ENCODE data around the gene GRB2.

The GRB2 gene

DNA sequence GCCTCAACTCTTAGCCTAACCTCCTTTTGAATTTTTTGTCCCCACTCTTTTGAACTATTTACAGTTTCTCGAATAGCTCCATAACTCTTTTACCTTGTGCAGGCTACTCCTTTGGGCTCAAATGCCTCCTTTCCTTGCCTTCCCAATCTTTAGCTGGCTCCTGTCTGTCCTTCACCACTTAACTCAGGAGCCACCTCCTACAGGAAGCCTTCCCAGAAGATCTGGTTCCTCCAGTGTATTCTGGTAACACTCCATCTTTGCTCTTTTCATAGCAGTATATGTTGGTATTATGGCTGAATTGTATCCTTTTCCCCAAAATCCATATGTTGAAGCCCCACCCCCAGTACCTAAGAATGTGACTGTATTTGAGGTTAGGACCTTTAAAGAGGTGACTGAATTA is 9.0 kb upstream of the GRB2 start:
- no peak for DNase-seq (ENCODE audit: low read depth in 2 of 2)

DNA sequence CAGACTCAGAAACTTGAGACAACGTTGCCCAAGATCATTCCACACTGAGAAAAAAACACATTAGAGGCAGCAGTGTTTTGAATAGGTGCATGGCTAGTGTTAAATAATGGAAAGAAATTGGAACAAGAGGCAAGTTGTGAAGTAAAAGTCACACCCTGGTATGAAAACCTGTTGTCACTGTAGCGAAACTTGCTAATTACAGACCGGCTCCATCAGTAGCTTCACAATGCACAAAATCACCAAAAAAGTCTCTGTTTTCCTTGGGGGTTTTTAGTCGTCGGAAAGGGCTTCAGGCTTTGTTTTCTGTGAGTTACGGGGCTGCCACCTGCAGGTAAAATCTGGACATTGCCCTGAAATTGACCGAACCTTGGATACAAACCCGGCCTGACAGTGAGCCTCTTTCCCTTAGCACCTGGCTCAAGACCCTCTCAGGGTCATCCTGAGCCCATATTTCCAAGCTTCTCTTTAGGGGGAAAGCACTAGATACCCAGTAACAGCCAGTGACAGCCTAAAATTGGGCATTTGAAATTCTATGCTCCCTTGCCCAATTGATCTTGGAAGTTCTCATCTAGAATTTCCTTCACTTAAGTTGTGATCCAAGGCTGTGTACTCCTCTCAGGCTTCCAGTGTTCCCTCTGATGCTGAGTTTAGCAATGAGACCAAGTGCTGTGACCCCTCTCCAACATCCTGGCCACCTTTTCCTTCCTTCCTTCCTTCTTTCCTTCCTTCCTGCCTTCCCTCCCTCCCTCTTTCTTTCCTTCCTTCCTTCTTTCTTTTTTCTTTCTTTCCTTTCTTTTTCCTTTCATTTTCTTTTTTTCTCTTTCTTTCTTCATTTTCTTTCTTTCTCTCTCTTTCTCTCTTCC is 7.2 kb upstream of the GRB2 start:
- DNase-seq (ENCODE audit: low read depth in 2 of 2): peak; percentile 34 to 36

- DNase-seq (ENCODE audit: low read depth in 2 of 2): no peak
Measured at GRCh38 chr17:75411328-75412067, 6.0 kb upstream of the GRB2 start.

DNA sequence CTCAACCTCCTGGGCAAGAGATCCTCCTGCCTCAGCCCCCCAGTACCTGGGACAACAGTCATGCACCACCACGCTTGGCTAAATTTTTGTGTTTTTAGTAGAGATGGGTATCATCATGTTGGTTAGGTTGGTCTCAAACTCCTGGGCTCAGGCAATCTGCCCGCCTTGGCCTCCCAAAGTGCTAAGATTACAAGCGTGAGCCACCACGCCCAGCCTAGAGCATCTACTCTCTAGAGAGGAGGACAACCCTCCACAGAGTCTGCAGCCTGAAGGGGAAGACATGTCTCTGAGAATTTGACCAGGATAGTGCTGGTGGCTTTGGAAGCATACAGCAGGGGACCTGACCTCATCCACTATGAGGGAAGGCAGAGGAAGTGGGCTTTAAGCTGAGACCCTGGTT is 4.7 kb upstream of the GRB2 start:
- DNase-seq (ENCODE audit: low read depth in 2 of 2): no peak

- DNase-seq (ENCODE audit: low read depth in 2 of 2): no peak
Measured at GRCh38 chr17:75407655-75408352, 2.3 kb upstream of the GRB2 start.

- no peak for DNase-seq (ENCODE audit: low read depth in 2 of 2)
Measured at GRCh38 chr17:75406222-75406615, 741 bp upstream of the GRB2 start.

GRCh38 chr17:75404731-75405364 is 630 bp downstream of the GRB2 start:
- peak in 1 of 2 donors; percentile 17 for DNase-seq (ENCODE audit: low read depth in 2 of 2)

DNA sequence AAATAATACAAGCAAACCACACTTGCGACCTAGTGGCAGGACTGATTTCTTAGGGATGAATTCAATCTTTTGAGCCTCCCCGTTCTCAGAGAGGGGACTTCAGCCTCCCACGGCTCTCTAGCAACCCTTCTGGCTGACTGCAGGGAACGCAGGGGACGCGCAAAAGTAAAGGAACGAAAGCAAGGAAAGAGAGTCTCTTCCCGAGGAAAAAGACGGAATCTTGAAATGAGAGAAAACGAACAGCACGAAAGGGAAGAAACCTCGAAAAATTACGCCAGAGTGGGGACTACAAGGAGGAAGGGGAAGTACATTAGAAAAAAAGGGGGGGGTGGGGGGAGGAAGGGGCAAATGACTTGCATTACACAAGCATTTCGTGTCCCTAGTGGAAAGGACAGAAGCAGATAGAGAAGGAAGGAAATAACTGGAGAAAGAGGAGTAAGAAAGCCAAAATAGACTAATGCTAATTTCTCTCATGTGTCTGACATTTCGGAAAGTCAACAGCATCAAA is 1.2 kb downstream of the GRB2 start:
- peak in 1 of 2 donors; percentile 19 for DNase-seq (ENCODE audit: low read depth in 2 of 2)

DNA sequence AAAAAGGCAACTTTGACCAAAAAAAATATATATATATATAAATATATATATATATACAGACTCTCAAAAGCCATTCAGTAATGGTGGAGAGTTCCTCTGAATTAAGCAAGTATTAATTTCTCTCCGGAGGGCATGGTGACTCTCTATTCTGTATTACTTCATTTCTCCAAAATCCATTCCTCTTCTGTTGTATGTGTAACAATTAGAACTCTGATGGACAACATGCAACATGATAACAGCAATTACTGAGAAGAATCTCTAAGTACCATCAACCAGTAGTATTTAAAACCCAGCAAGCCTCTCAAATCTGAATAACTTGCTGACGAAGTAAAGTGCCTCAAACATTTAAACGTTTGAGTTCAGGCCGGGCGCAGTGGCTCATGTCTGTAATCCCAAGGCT is 2.3 kb downstream of the GRB2 start:
- no peak for DNase-seq (ENCODE audit: low read depth in 2 of 2)

DNA sequence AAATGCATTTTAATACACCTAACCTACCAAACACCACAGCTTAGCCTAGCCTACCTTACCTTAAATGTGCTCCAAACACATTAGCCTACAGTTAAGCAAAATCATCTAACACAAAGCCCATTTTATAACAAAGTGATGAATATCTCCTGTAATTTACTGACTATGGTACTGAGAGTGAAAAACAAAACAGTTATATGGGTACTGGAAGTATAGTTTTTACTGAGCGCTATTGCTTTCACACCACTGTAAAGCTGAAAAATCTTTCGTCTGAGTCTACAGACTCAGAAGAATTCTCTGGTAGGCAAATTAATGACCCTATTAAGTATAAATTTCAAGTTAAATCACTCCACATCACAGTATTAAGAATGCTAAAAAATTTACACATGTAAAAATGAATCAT is 3.5 kb downstream of the GRB2 start:
- DNase-seq (ENCODE audit: low read depth in 2 of 2): no peak

DNA sequence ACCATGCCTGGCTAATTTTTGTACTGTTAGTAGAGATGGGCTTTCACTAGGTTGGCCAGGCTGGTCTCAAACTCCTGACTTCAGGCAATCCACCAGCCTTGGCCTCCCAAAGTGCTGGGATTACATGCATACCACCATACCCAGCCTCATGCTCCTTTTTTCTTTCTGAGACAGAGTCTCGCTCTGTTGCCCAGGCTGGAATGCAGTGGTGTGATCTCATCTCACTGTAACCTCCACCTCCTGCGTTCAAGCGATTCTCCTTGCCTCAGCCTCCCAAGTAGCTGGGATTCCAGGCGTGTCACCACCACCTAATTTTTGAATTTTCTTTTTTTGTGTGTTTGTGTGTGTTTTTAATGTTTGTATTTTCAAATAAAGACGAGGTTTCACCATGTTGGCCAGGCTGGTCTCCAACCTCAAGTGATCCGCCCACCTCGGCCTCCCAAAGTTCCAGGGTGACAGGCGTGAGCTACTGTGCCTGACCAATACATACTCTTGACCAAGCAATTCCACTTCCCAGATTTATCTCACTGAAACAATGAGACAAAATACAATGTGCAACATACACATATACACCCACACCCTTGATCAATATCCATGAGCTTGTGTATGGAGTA is 5.0 kb downstream of the GRB2 start:
- DNase-seq (ENCODE audit: low read depth in 2 of 2): no peak

- no peak for DNase-seq (ENCODE audit: low read depth in 2 of 2)
Measured at GRCh38 chr17:75398279-75398678, 7.2 kb downstream of the GRB2 start.

DNA sequence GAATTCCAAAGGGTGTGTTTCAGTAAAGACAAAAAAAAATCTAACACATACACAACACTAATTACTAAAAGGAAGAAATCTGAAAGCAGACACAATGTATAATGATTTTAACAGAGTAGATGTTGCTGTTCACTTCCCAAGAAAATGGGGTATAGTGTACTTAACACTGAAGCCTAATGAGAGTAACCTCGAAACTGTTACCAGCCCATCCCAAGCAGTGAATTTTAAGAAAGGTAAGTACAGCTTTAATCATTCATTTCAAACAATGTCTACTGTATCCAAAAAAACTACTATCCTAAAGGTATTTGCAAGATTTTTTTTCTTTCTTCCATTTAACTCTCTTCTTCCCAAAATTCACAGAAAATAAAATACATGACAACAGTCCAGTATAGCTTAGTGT is 8.3 kb downstream of the GRB2 start:
- no peak for DNase-seq (ENCODE audit: low read depth in 2 of 2)

GRCh38 chr17:75396796-75397195 is 8.7 kb downstream of the GRB2 start:
- no peak for DNase-seq (ENCODE audit: low read depth in 2 of 2)

- DNase-seq (ENCODE audit: low read depth in 2 of 2): no peak
Measured at GRCh38 chr17:75396025-75396424, 9.5 kb downstream of the GRB2 start.

DNA sequence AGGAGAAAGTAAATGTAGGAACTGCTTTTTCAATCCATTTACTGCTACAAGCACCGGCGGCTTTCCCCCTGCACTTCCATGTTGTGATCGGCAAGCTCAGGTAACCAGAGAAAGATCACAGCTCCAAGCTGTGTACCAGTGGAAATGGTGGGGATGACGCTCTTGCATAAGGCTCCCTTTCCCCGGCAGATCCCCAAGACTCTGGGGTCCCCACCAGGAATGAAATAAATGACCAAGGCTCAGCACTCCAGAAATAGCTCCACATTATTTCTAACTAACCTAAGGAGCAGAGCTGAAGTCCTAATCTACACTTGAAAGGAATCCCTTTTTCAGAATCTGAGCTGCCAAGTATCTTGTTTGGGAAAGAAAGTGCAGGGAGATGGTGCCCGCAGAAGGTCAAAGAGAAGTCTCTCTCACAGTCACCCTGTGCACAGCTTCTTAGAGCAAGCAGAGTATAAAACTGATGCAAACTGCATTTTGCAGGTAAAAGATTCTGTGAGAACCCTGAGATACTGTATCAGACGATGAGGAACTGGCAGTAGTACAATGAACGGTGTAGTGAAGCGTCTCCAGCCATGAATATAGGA is 11.1 kb downstream of the GRB2 start:
- DNase-seq (ENCODE audit: low read depth in 2 of 2): no peak

DNA sequence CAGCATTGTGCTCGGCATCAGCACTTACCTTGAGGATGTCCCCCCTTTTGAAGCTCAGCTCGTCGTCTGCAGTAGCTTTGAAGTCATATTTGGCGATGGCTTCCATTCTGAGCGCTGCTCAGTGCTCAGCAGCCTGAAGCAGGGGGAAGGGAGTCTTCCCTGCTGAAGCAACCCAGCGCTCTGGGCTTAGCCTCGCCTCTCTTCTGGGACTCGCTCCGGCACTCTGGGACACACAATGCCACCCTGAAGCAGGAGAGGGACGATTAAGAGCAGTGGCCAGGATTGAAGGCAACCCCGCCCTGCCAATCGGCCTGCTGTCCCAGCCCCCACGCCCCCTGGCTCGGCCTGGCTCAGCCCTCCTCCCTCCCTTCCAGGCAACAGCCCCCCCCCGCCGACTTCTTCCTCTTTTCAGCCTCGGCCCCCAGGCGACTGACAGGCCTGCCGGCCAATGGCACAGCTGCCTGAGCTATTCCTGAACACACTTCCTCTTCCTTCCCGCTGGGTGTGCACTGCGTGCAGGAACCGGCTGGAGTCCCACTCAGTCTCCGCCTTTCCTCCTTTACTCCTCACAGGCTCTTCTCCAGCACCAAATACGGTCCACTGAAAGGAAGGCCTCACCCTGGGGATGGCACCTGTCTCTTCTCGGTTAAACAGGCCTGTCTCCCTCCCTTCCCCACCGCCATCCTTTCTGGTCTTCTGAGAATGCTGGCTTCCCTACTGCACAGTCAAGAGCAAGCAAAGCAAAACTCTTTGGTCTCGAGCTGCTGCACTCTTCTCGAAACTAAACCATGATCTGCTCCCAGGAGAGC is 11.8 kb downstream of the GRB2 start:
- DNase-seq (ENCODE audit: low read depth in 2 of 2): peak; percentile 59 to 64

GRCh38 chr17:75392559-75392958 is 12.9 kb downstream of the GRB2 start:
- no peak for DNase-seq (ENCODE audit: low read depth in 2 of 2)

DNA sequence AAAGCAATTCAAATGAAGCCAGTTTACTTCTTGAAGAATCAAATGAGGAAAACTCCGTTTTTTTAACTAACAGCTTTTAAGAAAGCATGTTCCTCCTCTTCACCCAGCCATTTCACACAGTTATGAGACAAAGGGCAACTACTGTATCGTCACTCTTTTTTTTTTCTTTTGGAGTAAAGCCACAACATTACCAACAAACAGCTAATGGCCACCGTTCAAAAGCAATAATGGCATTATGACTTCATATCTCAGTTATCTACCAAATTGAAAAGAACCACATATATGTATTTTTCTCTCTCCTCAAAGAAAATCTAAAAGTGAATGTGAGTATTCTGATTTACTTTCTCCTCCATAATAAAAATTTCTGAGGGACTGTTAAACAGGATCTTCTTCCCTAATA is 14.5 kb downstream of the GRB2 start:
- no peak for DNase-seq (ENCODE audit: low read depth in 2 of 2)

- no peak for DNase-seq (ENCODE audit: low read depth in 2 of 2)
Measured at GRCh38 chr17:75388476-75389030, 16.9 kb downstream of the GRB2 start.
